ENCODE results near the gene THSD7A. TPM values are rescaled to one million over a fixed set of nuclear protein-coding genes. Genes with fewer than 3 reads are reported as not detected.

Gene THSD7A
- total and polyA plus RNA-seq, 2 of the 8 experiments (the other 6 are each of a cell fraction or from before 2014, with no cell fraction given) = 0.44 to 1.2 TPM

DNA sequence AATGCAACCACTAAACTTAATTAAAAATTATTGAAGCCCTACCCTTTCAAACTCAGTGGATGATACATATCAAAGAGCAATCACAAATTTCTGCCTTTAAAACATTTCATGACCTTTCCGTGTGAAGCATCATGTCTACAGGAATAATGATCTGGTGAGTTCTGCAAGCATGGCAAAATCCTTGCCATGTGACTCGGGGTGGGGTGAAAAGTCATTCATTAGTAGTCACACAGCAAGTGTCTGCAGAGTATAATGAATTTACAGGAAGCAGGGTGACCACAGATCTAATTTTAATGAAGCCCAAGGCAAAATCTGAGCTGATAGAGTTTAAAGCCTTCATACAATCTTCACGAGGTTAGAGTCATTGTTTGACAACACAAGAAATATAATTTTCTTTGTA lies 351.9 kb downstream of the THSD7A start:
- no peak overlapping the region for H4K8ac ChIP-seq (ENCODE audit: extremely low read depth, insufficient read depth, low read length)
- FAIRE-seq (no peak), DNase-seq (ENCODE audit: low read depth in 1 of 2, low spot score in 2 of 2) (no peak)
- H3K14ac ChIP-seq (ENCODE audit: insufficient read length) = no peak overlapping the region
- ChIA-PET CTCF (ENCODE audit: partially characterized antibody) (no interaction called here), POLR2A (ENCODE audit: partially characterized antibody) (no interaction called here)
- no peaks in the 10 kb centered on the region for H3K79me1 ChIP-seq (ENCODE audit: low read depth, low read length)
- no peak overlapping the region for H3K4me3 ChIP-seq (ENCODE audit: extremely low read depth in 1 of 4, insufficient read depth in 2 of 4, low read depth in 3 of 4, low read length in 4 of 4)
- no peak for TF ChIP-seq RBBP5 (IDR thresholded peaks at IDR 0.05; ENCODE audit: borderline replicate concordance, low read depth, low read length)
- no peak for TF ChIP-seq GTF2F1 (IDR thresholded peaks at IDR 0.05; ENCODE audit: borderline replicate concordance, low read depth, low read length)
- TF ChIP-seq TCF12 (IDR thresholded peaks at IDR 0.05; ENCODE audit: low read depth, low read length) = no peak
- TF ChIP-seq GABPA (IDR thresholded peaks at IDR 0.05; ENCODE audit: borderline replicate concordance, insufficient read depth, low read length) = no peak
- H4K91ac ChIP-seq (replicated peaks; ENCODE audit: insufficient read length, low read length) = no peak overlapping the region
- H2BK12ac ChIP-seq (ENCODE audit: low read depth, low read length) = no peak overlapping the region
- H2BK5ac ChIP-seq (ENCODE audit: low read depth, low read length) = no peak overlapping the region
- no peaks in the 10 kb centered on the region for H3K27me3 ChIP-seq (replicated peaks in 1 of 4; ENCODE audit: control insufficient read depth in 3 of 4, extremely low read depth in 1 of 4, insufficient read depth in 3 of 4, low read length in 3 of 4)
- H3K4me2 ChIP-seq (ENCODE audit: insufficient read depth in 1 of 2, low read depth in 2 of 2, low read length in 2 of 2) = no peak overlapping the region
- no peak overlapping the region for H3K56ac ChIP-seq (replicated peaks; ENCODE audit: insufficient read length, low read depth, low read length)
- WGBS, 2 experiments (ENCODE audit: extremely low coverage in 1 of 2, insufficient coverage in 1 of 2, insufficient read length in 1 of 2, insufficient replicate concordance in 2 of 2, low coverage in 1 of 2, low lambda C conversion rate in 2 of 2, missing lambda C conversion rate in 1 of 2) = 79% methylated on average over 3 of the region's 3 CpGs; no CpG with 5 or more reads in 1 of the 2 experiments
- H3K4ac ChIP-seq (replicated peaks; ENCODE audit: insufficient read length, low read depth, low read length) = no peak overlapping the region
- no peak overlapping the region for H2BK15ac ChIP-seq (ENCODE audit: low read length)
- no peak overlapping the region for H2AK5ac ChIP-seq (ENCODE audit: low read depth, low read length)
- H3K9ac ChIP-seq (replicated peaks in 1 of 4; ENCODE audit: extremely low read depth in 1 of 4, low read depth in 3 of 4, low read length in 3 of 4) = no peak overlapping the region
- no peak overlapping the region for H2AFZ ChIP-seq (ENCODE audit: low read length)
- no peaks in the 10 kb centered on the region for H3K23me2 ChIP-seq (ENCODE audit: low read depth, low read length)
- no peaks in the 10 kb centered on the region for H3K9me3 ChIP-seq (ENCODE audit: insufficient read depth in 2 of 2, low read depth in 1 of 2, low read length in 1 of 2)
- no peak overlapping the region for H3K23ac ChIP-seq (ENCODE audit: insufficient read length)
- no peaks in the 10 kb centered on the region for H3K36me3 ChIP-seq (ENCODE audit: control insufficient read depth in 2 of 4, insufficient read depth in 4 of 4, low read length in 3 of 4)
- H4K5ac ChIP-seq (ENCODE audit: insufficient read length, low read depth, low read length) = no peak overlapping the region
- no peak overlapping the region for H3K27ac ChIP-seq (ENCODE audit: low read depth, low read length)
- H3K18ac ChIP-seq (ENCODE audit: extremely low read depth, low read length) = no peak overlapping the region
- H3K4me1 ChIP-seq (replicated peaks in 1 of 4; ENCODE audit: control insufficient read depth in 3 of 4, insufficient read depth in 4 of 4, low read length in 3 of 4) = no peaks in the 10 kb centered on the region
- no peak overlapping the region for H2BK120ac ChIP-seq (replicated peaks; ENCODE audit: low read depth, low read length)
- no peaks in the 10 kb centered on the region for H3K79me2 ChIP-seq (ENCODE audit: control insufficient read depth in 1 of 2, insufficient read depth in 2 of 2, low read length in 2 of 2)
- H4K20me1 ChIP-seq (replicated peaks in 1 of 2; ENCODE audit: control insufficient read depth in 1 of 2, insufficient read depth in 2 of 2, low read length in 2 of 2) = no peaks in the 10 kb centered on the region
- H2BK20ac ChIP-seq (ENCODE audit: low read length) = no peak overlapping the region

Data from H1 (cell line).